Liver (tissue), 9 donors: ENCODE data around the gene S100A11. TPM values are rescaled to one million over a fixed set of nuclear protein-coding genes. Genes with fewer than 3 reads are reported as not detected.

Experiments
- DNase-seq: peaks from one replicate; pipeline ENCODE4 v3.0.0-alpha.2; 2017; ENCODE audit warnings: low spot score
- H3K27ac ChIP-seq, 2 donors: one replicate each; pipeline ENCODE4 v1.7.0; 2013; ENCODE audit warnings: inconsistent platforms in 2 of 2, low read length in 2 of 2, control low read depth in 1 of 2, low read depth in 1 of 2, mild to moderate bottlenecking in 1 of 2
- H3K27me3 ChIP-seq, 4 donors: one replicate each; pipeline versions ENCODE4 v1.6.1 to v1.7.0; 2013; ENCODE audit warnings: low read length in 3 of 4, inconsistent platforms in 1 of 4, mild to moderate bottlenecking in 1 of 4, moderate library complexity in 1 of 4; ENCODE audit not compliant: control insufficient read depth in 4 of 4, insufficient read depth in 4 of 4
- H3K36me3 ChIP-seq, 4 donors: one replicate each; pipeline versions ENCODE4 v1.6.1 to v1.7.0; 2013; ENCODE audit warnings: low read length in 3 of 4, mild to moderate bottlenecking in 3 of 4, low read depth in 1 of 4, moderate library complexity in 1 of 4; ENCODE audit not compliant: control insufficient read depth in 4 of 4, insufficient read depth in 3 of 4
- H3K4me1 ChIP-seq, 4 donors: one replicate each; pipeline versions ENCODE4 v1.6.1 to v1.7.0; 2013; ENCODE audit warnings: low read length in 3 of 4, mild to moderate bottlenecking in 3 of 4, moderate library complexity in 1 of 4; ENCODE audit not compliant: control insufficient read depth in 4 of 4, insufficient read depth in 4 of 4
- H3K4me3 ChIP-seq, 3 donors: one replicate each; pipeline versions ENCODE4 v1.6.1 to v1.7.0; 2013; ENCODE audit warnings: low read length in 3 of 3, control low read depth in 1 of 3, low read depth in 1 of 3, mild to moderate bottlenecking in 1 of 3
- H3K9ac ChIP-seq, 2 donors: one replicate each; pipeline ENCODE4 v1.7.0; 2013; ENCODE audit warnings: low read length in 2 of 2, mild to moderate bottlenecking in 2 of 2, moderate library complexity in 2 of 2, control low read depth in 1 of 2, low read depth in 1 of 2
- H3K9me3 ChIP-seq, 4 donors: one replicate each; pipeline versions ENCODE4 v1.6.1 to v1.7.0; 2013; ENCODE audit warnings: low read length in 3 of 4; ENCODE audit not compliant: control insufficient read depth in 4 of 4
- EGR1 ChIP-seq, 2 donors: IDR thresholded peaks; 2 replicates each; pipeline ENCODE4 v1.6.1; 2016 to 2018; ENCODE audit warnings: antibody characterized with exemption in 2 of 2, low read depth in 2 of 2
- FOXA1 ChIP-seq: IDR thresholded peaks from 2 replicates; pipeline ENCODE4 v1.6.1; 2016; ENCODE audit warnings: antibody characterized with exemption
- FOXA2 ChIP-seq: IDR thresholded peaks from 2 replicates; pipeline ENCODE4 v1.6.1; 2016; ENCODE audit warnings: antibody characterized with exemption
- GABPA ChIP-seq, 2 donors: IDR thresholded peaks in 1 of 2; conservative IDR thresholded peaks in 1 of 2; 2 replicates each; pipeline ENCODE4 v1.6.1; 2016; ENCODE audit warnings: antibody characterized with exemption in 2 of 2, mild to moderate bottlenecking in 1 of 2, moderate library complexity in 1 of 2
- HNF4A ChIP-seq, 2 donors: conservative IDR thresholded peaks; 2 replicates each; pipeline ENCODE4 v1.6.1; 2016; ENCODE audit warnings: antibody characterized with exemption in 2 of 2, mild to moderate bottlenecking in 2 of 2
- HNF4G ChIP-seq: IDR thresholded peaks from 2 replicates; pipeline ENCODE4 v1.6.1; 2016; ENCODE audit warnings: antibody characterized with exemption
- JUND ChIP-seq, 2 donors: IDR thresholded peaks; 2 replicates each; pipeline ENCODE4 v1.6.1; 2016; ENCODE audit warnings: antibody characterized with exemption in 2 of 2
- NR2F2 ChIP-seq: IDR thresholded peaks from 2 replicates; pipeline ENCODE4 v1.6.1; 2016; ENCODE audit warnings: antibody characterized with exemption
- RAD21 ChIP-seq, 2 donors: IDR thresholded peaks; 2 replicates each; pipeline ENCODE4 v1.6.1; 2016; ENCODE audit warnings: antibody characterized with exemption in 2 of 2, mild to moderate bottlenecking in 2 of 2
- RXRA ChIP-seq, 2 donors: IDR thresholded peaks; 2 replicates each; pipeline ENCODE4 v1.6.1; 2017 to 2018; ENCODE audit warnings: antibody characterized with exemption in 2 of 2, mild to moderate bottlenecking in 1 of 2
- SP1 ChIP-seq: IDR thresholded peaks from 2 replicates; pipeline ENCODE4 v1.6.1; 2018; ENCODE audit warnings: antibody characterized with exemption, mild to moderate bottlenecking
- YY1 ChIP-seq: IDR thresholded peaks from 2 replicates; pipeline ENCODE4 v1.6.1; 2016; ENCODE audit warnings: antibody characterized with exemption, mild to moderate bottlenecking
- WGBS: extraction: QIAGEN DNeasy Blood & Tissue Kit; methylation state at CpG from one replicate; pipeline ENCODE4 v1.1.7; 2013; 5-methylcytosine and 5-hydroxymethylcytosine counted together
- polyA plus RNA-seq, 2 donors: library from polyadenylated mRNA; stranded (reverse) in 1 of 2; unstranded in 1 of 2; fragments of 200-250 nt in 1 of 2; fragments of >200 nt in 1 of 2; fragmentation: Nextera tagmentation in 1 of 2; extraction: Ambion mirVana in 1 of 2; gene quantifications; one replicate each; pipeline versions ENCODE4 v1.2.1 to v1.2.3, GENCODE V29; 2013 to 2015
- total RNA-seq, 2 donors: library from RNA; depleted of rRNA; stranded (reverse); fragments of >200 nt; gene quantifications; one replicate each; pipeline ENCODE4 v1.2.3, GENCODE V29; 2014
- TF ChIP-seq, protein P1 (sequence below): IDR thresholded peaks from 2 replicates; pipeline ENCODE4 v1.6.1; 2016; ENCODE audit warnings: antibody characterized with exemption
- TF ChIP-seq, protein P2 (sequence below): fragments of 150-350 bp; IDR thresholded peaks from 2 replicates; pipeline ENCODE4 v1.5.1; 2017; ENCODE audit warnings: improper control_type of control experiment, low read depth, low read length; ENCODE audit not compliant: missing input control
- TF ChIP-seq, protein P3 (sequence below): IDR thresholded peaks from 2 replicates; pipeline ENCODE4 v1.6.1; 2016; ENCODE audit warnings: antibody characterized with exemption
- TF ChIP-seq, protein P4 (sequence below): IDR thresholded peaks from 2 replicates; pipeline ENCODE4 v1.6.1; 2016; ENCODE audit warnings: antibody characterized with exemption, mild to moderate bottlenecking
- TF ChIP-seq, protein P5 (sequence below): IDR thresholded peaks from 2 replicates; pipeline ENCODE4 v1.6.1; 2016; ENCODE audit warnings: antibody characterized with exemption
- donor health status: healthy.
- donor health status: healthy.
- donor health status: healthy.
- donor health status: healthy.
- donor health status: healthy.

The S100A11 gene
- total and polyA plus RNA-seq, 4 donors = 9.9 to 76.1 (median 31.0) TPM

DNA sequence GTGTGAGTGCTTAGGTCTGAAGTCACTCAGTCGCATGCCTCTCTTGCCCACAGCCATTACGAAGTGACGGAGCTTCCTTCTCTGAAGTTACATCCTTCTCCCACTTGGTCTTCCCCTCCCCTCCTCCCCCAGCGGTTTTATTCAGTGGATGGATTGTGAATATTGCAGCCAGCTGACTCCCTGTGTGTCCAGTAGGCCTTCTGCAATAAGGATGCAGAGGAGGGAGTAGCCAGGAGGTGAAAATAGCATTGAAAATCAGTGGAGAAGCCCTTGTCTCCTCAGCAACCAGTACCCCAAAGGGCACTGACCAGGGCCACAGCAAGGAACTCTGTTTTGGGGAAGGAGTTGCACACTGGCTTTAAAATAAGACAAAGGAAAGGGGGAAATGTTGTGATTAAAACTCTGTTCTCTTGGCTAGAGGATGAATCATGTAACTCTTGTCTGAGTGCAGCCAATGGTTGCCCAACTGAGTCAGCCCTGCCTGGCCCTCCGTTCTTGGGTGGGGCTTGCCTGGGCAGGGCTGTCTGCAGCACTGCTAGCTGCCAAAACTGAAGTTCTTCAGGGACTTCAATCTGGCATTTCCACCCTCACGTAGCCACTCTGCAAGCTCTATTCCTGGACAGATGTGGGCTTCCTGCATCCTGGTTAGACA lies 47.5 kb downstream of the S100A11 start:
- TF ChIP-seq JUND (IDR thresholded peaks at IDR 0.05) (peak in 1 of 2 donors; percentile 13), YY1 (no peak), NR2F2 (no peak), EGR1 (IDR thresholded peaks at IDR 0.05; ENCODE audit: low read depth in 2 of 2) (no peak)
- TF ChIP-seq, protein P1, sequence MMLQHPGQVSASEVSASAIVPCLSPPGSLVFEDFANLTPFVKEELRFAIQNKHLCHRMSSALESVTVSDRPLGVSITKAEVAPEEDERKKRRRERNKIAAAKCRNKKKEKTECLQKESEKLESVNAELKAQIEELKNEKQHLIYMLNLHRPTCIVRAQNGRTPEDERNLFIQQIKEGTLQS = no peak
- no peaks in the 10 kb centered on the region for H3K9me3 ChIP-seq
- 66% methylated on average over 6 of the region's 6 CpGs for WGBS
- H3K36me3 ChIP-seq = peaks cover 0 to 10% (median 8%) of the 10 kb centered on the region in 4 donors
- H3K27ac ChIP-seq = peak overlapping the region in 1 of 2 donors; percentile 13
- H3K4me1 ChIP-seq = peaks cover 3 to 42% (median 36%) of the 10 kb centered on the region in 4 donors
- H3K4me3 ChIP-seq = no peak overlapping the region
- DNase-seq = no peak
- H3K27me3 ChIP-seq = no peaks in the 10 kb centered on the region
- no peak overlapping the region for H3K9ac ChIP-seq

DNA sequence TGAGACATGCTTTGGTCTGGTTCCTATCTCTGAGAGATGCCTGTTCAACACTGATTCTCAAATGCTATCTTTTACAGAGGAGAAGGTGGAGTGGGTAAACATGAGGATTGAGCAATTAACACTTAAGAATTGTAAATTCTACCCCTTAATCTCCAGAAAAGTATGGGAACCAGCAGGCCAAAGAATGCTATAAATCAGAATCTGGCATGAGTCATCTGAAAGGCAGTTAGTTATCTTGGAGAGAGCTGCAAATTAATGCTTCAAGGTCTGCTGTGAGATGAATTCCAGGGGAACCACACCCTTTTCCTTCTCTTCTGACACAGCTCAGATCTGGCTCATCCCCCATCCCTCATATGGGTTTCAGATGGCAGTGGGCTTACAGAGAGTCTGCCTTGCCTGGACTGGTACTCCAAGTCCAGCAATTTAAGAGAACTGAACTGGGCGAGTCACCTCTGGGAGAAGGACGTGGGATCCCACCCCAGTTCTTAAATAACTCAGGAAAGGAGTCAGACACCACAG lies 48.3 kb downstream of the S100A11 start:
- Histone ChIP-seq H3K9me3 (no peaks in the 10 kb centered on the region), H3K9ac (no peak overlapping the region), H3K27ac (no peak overlapping the region), H3K27me3 (no peaks in the 10 kb centered on the region), H3K36me3 (peaks cover 0 to 18% (median 11%) of the 10 kb centered on the region in 4 donors), H3K4me3 (no peak overlapping the region), H3K4me1 (peaks cover 3 to 37% (median 31%) of the 10 kb centered on the region in 4 donors)
- DNase-seq = no peak
- no peak for TF ChIP-seq NR2F2
- 85% methylated on average over 2 of the region's 2 CpGs for WGBS

DNA sequence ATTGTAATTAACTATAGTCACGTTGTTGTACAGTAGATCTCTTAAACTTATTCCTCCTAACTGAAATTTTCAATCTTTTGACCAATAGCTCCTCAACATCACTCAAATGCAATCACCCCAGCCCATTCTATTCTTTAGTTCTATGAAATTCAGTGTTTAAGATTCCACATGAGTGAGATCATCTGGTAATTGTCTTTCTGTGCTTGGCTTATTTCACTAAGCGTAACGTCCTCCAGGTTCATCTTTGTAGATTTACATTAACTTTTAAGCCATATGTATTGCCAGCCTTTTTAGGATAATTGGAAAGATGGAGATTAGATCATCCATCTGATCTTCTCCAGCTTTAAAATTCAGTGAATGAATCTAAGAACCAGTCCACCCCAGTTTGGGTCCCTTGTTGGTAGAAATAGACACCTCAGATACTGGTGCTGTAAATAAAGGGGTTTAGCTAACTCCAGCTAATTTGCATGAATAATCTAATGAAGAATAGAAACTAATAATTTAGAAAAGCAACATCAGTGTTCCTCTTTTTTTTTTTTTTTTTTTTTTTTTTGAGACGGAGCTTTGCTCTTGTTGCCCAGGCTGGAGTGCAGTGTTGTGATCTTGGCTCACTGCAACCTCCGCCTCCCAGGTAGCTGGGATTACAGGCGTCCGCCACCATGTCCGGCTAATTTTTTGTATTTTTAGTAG lies 50.2 kb downstream of the S100A11 start:
- Histone ChIP-seq H3K4me3 (no peak overlapping the region), H3K9me3 (no peaks in the 10 kb centered on the region), H3K9ac (no peak overlapping the region), H3K27ac (no peak overlapping the region), H3K27me3 (no peaks in the 10 kb centered on the region), H3K36me3 (peaks cover 0 to 26% (median 11%) of the 10 kb centered on the region in 4 donors), H3K4me1 (peaks cover 0 to 23% (median 18%) of the 10 kb centered on the region in 4 donors)
- 97% methylated on average over 8 of the region's 8 CpGs for WGBS
- no peak for DNase-seq
- TF ChIP-seq, protein P2, sequence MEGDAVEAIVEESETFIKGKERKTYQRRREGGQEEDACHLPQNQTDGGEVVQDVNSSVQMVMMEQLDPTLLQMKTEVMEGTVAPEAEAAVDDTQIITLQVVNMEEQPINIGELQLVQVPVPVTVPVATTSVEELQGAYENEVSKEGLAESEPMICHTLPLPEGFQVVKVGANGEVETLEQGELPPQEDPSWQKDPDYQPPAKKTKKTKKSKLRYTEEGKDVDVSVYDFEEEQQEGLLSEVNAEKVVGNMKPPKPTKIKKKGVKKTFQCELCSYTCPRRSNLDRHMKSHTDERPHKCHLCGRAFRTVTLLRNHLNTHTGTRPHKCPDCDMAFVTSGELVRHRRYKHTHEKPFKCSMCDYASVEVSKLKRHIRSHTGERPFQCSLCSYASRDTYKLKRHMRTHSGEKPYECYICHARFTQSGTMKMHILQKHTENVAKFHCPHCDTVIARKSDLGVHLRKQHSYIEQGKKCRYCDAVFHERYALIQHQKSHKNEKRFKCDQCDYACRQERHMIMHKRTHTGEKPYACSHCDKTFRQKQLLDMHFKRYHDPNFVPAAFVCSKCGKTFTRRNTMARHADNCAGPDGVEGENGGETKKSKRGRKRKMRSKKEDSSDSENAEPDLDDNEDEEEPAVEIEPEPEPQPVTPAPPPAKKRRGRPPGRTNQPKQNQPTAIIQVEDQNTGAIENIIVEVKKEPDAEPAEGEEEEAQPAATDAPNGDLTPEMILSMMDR = no peak
- no peak for TF ChIP-seq SP1
- TF ChIP-seq NR2F2 = no peak
- no peak for TF ChIP-seq RAD21 (IDR thresholded peaks at IDR 0.05)
- TF ChIP-seq, protein P3, sequence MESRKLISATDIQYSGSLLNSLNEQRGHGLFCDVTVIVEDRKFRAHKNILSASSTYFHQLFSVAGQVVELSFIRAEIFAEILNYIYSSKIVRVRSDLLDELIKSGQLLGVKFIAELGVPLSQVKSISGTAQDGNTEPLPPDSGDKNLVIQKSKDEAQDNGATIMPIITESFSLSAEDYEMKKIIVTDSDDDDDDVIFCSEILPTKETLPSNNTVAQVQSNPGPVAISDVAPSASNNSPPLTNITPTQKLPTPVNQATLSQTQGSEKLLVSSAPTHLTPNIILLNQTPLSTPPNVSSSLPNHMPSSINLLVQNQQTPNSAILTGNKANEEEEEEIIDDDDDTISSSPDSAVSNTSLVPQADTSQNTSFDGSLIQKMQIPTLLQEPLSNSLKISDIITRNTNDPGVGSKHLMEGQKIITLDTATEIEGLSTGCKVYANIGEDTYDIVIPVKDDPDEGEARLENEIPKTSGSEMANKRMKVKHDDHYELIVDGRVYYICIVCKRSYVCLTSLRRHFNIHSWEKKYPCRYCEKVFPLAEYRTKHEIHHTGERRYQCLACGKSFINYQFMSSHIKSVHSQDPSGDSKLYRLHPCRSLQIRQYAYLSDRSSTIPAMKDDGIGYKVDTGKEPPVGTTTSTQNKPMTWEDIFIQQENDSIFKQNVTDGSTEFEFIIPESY = no peak
- TF ChIP-seq JUND (IDR thresholded peaks at IDR 0.05) = no peak
- no peak for TF ChIP-seq YY1
- TF ChIP-seq RXRA (IDR thresholded peaks at IDR 0.05) = no peak
- TF ChIP-seq, protein P4, sequence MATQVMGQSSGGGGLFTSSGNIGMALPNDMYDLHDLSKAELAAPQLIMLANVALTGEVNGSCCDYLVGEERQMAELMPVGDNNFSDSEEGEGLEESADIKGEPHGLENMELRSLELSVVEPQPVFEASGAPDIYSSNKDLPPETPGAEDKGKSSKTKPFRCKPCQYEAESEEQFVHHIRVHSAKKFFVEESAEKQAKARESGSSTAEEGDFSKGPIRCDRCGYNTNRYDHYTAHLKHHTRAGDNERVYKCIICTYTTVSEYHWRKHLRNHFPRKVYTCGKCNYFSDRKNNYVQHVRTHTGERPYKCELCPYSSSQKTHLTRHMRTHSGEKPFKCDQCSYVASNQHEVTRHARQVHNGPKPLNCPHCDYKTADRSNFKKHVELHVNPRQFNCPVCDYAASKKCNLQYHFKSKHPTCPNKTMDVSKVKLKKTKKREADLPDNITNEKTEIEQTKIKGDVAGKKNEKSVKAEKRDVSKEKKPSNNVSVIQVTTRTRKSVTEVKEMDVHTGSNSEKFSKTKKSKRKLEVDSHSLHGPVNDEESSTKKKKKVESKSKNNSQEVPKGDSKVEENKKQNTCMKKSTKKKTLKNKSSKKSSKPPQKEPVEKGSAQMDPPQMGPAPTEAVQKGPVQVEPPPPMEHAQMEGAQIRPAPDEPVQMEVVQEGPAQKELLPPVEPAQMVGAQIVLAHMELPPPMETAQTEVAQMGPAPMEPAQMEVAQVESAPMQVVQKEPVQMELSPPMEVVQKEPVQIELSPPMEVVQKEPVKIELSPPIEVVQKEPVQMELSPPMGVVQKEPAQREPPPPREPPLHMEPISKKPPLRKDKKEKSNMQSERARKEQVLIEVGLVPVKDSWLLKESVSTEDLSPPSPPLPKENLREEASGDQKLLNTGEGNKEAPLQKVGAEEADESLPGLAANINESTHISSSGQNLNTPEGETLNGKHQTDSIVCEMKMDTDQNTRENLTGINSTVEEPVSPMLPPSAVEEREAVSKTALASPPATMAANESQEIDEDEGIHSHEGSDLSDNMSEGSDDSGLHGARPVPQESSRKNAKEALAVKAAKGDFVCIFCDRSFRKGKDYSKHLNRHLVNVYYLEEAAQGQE = no peak
- no peak for TF ChIP-seq FOXA2
- TF ChIP-seq HNF4G = no peak
- TF ChIP-seq, protein P1 = no peak
- TF ChIP-seq GABPA (IDR thresholded peaks at IDR 0.05 in 1 of 2, conservative IDR thresholded peaks at IDR 0.05 in 1 of 2) = no peak
- no peak for TF ChIP-seq FOXA1
- TF ChIP-seq, protein P5, sequence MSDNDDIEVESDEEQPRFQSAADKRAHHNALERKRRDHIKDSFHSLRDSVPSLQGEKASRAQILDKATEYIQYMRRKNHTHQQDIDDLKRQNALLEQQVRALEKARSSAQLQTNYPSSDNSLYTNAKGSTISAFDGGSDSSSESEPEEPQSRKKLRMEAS = no peak
- TF ChIP-seq HNF4A (conservative IDR thresholded peaks at IDR 0.05) = no peak
